ENCODE results near the gene TTLL5.

TTLL5 gene

DNA sequence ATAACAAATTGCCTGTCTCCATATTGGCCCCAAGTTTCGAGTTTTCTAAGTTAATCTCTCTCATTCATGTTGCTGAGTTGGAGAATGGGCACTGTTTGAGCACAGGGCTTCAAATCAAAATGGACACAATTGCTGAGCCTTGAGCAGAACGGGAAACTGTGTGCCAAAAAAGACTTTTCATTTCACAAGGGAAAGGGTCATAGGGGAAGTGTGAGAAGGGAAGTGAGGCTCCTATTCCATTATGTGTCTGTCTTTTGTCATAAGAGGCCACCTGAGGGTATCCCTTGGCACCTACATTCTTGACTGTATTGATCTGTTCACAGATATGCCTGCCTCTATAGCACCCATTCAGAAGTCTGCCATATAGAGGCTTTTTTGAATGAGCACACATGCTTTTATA is 59.1 kb downstream of the TTLL5 start:
- TF ChIP-seq ISL1 (CRISPR knock-in tag; IDR thresholded peaks at IDR 0.05) (no peak), ZFP30 (CRISPR knock-in tag; IDR thresholded peaks at IDR 0.05) (no peak), GLIS3 (CRISPR knock-in tag; IDR thresholded peaks at IDR 0.05) (no peak), ZNF565 (CRISPR knock-in tag; conservative IDR thresholded peaks at IDR 0.05; ENCODE audit: low read depth) (no peak), RARB (CRISPR knock-in tag; IDR thresholded peaks at IDR 0.05) (no peak), ZNF70 (CRISPR knock-in tag; IDR thresholded peaks at IDR 0.05) (no peak), CSRNP3 (CRISPR knock-in tag; IDR thresholded peaks at IDR 0.05) (no peak), ZFP3 (CRISPR knock-in tag; IDR thresholded peaks at IDR 0.05) (no peak), ZNF8 (CRISPR knock-in tag; IDR thresholded peaks at IDR 0.05) (no peak), ZC3H10 (CRISPR knock-in tag; IDR thresholded peaks at IDR 0.05) (no peak), ARNTL (CRISPR knock-in tag; IDR thresholded peaks at IDR 0.05; ENCODE audit: borderline replicate concordance, low read depth) (no peak), OSR1 (CRISPR knock-in tag; IDR thresholded peaks at IDR 0.05) (no peak)

GRCh38 chr14:75720842-75721498 is 59.9 kb downstream of the TTLL5 start:
- ATAC-seq, result peak; percentile 98
- TF ChIP-seq, protein P1, sequence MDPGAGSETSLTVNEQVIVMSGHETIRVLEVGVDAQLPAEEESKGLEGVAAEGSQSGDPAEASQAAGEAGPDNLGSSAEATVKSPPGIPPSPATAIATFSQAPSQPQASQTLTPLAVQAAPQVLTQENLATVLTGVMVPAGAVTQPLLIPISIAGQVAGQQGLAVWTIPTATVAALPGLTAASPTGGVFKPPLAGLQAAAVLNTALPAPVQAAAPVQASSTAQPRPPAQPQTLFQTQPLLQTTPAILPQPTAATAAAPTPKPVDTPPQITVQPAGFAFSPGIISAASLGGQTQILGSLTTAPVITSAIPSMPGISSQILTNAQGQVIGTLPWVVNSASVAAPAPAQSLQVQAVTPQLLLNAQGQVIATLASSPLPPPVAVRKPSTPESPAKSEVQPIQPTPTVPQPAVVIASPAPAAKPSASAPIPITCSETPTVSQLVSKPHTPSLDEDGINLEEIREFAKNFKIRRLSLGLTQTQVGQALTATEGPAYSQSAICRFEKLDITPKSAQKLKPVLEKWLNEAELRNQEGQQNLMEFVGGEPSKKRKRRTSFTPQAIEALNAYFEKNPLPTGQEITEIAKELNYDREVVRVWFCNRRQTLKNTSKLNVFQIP (CRISPR knock-in tag; IDR thresholded peaks at IDR 0.05; ENCODE audit: borderline replicate concordance, low read depth), result no peak
- TF ChIP-seq ZNF565 (CRISPR knock-in tag; conservative IDR thresholded peaks at IDR 0.05; ENCODE audit: low read depth), result no peak
- no peak for TF ChIP-seq ZNF70 (CRISPR knock-in tag; IDR thresholded peaks at IDR 0.05)
- TF ChIP-seq SNAI2 (CRISPR knock-in tag; IDR thresholded peaks at IDR 0.05), result no peak; the same call in 1 of the 2 replicates
- no peak for TF ChIP-seq OSR1 (CRISPR knock-in tag; IDR thresholded peaks at IDR 0.05)
- TF ChIP-seq TOX (CRISPR knock-in tag; IDR thresholded peaks at IDR 0.05; ENCODE audit: borderline replicate concordance), result no peak
- no peak for TF ChIP-seq ZC3H10 (CRISPR knock-in tag; IDR thresholded peaks at IDR 0.05)
- no peak for TF ChIP-seq BACH2 (CRISPR knock-in tag; IDR thresholded peaks at IDR 0.05; ENCODE audit: borderline replicate concordance)
- no peak for TF ChIP-seq ESRRG (CRISPR knock-in tag; IDR thresholded peaks at IDR 0.05)
- no peak for TF ChIP-seq ISL1 (CRISPR knock-in tag; IDR thresholded peaks at IDR 0.05)
- no peak for TF ChIP-seq RARB (CRISPR knock-in tag; IDR thresholded peaks at IDR 0.05)
- no peak for TF ChIP-seq CSRNP3 (CRISPR knock-in tag; IDR thresholded peaks at IDR 0.05)
- no peak for TF ChIP-seq ZNF8 (CRISPR knock-in tag; IDR thresholded peaks at IDR 0.05)
- TF ChIP-seq ZFP3 (CRISPR knock-in tag; IDR thresholded peaks at IDR 0.05), result no peak
- TF ChIP-seq, protein P2, sequence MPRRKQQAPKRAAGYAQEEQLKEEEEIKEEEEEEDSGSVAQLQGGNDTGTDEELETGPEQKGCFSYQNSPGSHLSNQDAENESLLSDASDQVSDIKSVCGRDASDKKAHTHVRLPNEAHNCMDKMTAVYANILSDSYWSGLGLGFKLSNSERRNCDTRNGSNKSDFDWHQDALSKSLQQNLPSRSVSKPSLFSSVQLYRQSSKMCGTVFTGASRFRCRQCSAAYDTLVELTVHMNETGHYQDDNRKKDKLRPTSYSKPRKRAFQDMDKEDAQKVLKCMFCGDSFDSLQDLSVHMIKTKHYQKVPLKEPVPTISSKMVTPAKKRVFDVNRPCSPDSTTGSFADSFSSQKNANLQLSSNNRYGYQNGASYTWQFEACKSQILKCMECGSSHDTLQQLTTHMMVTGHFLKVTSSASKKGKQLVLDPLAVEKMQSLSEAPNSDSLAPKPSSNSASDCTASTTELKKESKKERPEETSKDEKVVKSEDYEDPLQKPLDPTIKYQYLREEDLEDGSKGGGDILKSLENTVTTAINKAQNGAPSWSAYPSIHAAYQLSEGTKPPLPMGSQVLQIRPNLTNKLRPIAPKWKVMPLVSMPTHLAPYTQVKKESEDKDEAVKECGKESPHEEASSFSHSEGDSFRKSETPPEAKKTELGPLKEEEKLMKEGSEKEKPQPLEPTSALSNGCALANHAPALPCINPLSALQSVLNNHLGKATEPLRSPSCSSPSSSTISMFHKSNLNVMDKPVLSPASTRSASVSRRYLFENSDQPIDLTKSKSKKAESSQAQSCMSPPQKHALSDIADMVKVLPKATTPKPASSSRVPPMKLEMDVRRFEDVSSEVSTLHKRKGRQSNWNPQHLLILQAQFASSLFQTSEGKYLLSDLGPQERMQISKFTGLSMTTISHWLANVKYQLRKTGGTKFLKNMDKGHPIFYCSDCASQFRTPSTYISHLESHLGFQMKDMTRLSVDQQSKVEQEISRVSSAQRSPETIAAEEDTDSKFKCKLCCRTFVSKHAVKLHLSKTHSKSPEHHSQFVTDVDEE (CRISPR knock-in tag; IDR thresholded peaks at IDR 0.05), result no peak
- TF ChIP-seq CSDC2 (CRISPR knock-in tag; IDR thresholded peaks at IDR 0.05), result no peak
- no peak for TF ChIP-seq GLIS3 (CRISPR knock-in tag; IDR thresholded peaks at IDR 0.05)
- no peak for TF ChIP-seq ZFP30 (CRISPR knock-in tag; IDR thresholded peaks at IDR 0.05)
- no peak for TF ChIP-seq ARNTL (CRISPR knock-in tag; IDR thresholded peaks at IDR 0.05; ENCODE audit: borderline replicate concordance, low read depth)
- no peak for TF ChIP-seq PPARA (CRISPR knock-in tag; IDR thresholded peaks at IDR 0.05; ENCODE audit: borderline replicate concordance)

More for the DNA sequence above, 59.1 kb downstream of the TTLL5 start:
- ATAC-seq, result no peak

DNA sequence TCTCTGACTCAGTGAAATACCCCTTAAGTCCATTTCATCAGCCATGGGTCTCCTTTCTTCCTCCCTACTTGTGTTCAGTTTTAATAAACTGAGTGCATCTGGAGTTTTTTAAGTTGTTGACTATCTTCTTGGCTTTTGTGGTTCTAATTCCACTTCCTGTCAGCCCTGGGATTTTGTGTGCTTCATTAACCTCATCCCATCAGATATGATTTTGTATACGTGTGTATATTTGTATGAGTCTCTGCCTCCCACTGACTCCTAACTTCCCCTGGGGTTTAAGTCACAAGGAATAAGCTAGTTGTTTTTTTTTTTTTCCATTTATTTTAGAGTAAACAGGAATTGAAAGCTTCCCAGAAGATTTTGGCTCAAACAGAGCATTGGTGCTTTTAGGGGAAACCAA is 62.7 kb downstream of the TTLL5 start:
- ATAC-seq, result no peak
- TF ChIP-seq ZFP3 (CRISPR knock-in tag; IDR thresholded peaks at IDR 0.05) (no peak), RARB (CRISPR knock-in tag; IDR thresholded peaks at IDR 0.05) (no peak), ZNF8 (CRISPR knock-in tag; IDR thresholded peaks at IDR 0.05) (no peak), ZNF70 (CRISPR knock-in tag; IDR thresholded peaks at IDR 0.05) (no peak), TOX (CRISPR knock-in tag; IDR thresholded peaks at IDR 0.05; ENCODE audit: borderline replicate concordance) (no peak), ZFP30 (CRISPR knock-in tag; IDR thresholded peaks at IDR 0.05) (no peak), ESRRG (CRISPR knock-in tag; IDR thresholded peaks at IDR 0.05) (no peak), ZNF565 (CRISPR knock-in tag; conservative IDR thresholded peaks at IDR 0.05; ENCODE audit: low read depth) (no peak), CSRNP3 (CRISPR knock-in tag; IDR thresholded peaks at IDR 0.05) (no peak), GLIS3 (CRISPR knock-in tag; IDR thresholded peaks at IDR 0.05) (no peak), PATZ1 (CRISPR knock-in tag; IDR thresholded peaks at IDR 0.05; ENCODE audit: borderline replicate concordance) (no peak), OSR1 (CRISPR knock-in tag; IDR thresholded peaks at IDR 0.05) (no peak), CREB5 (CRISPR knock-in tag; IDR thresholded peaks at IDR 0.05; ENCODE audit: low read depth) (no peak)

Measured in SK-N-SH treated with all-trans-retinoic acid at 6 μM for 48 hours (cell line).